DMS 273 (cell line): Measurements from ENCODE around the gene USP20.

ENCODE experiments used
- DNase-seq: peaks from one replicate; lab custom pipeline; 2025; ENCODE audit not compliant: unreplicated experiment; lab: John Stamatoyannopoulos, UW

The USP20 gene

GRCh38 chr9:129823542-129823934 is 11.7 kb upstream of the USP20 start:
- DNase-seq: no peak

GRCh38 chr9:129823935-129824601 is 11.2 kb upstream of the USP20 start, which contains the start of gene TOR1A:
TSS of gene TOR1A (minus strand) at chr9:129824136. CDS start at chr9:129824085, 51 bp downstream.
- DNase-seq: peak; percentile 97

GRCh38 chr9:129826344-129826743 is 8.9 kb upstream of the USP20 start:
- DNase-seq: peak; percentile 50

DNA sequence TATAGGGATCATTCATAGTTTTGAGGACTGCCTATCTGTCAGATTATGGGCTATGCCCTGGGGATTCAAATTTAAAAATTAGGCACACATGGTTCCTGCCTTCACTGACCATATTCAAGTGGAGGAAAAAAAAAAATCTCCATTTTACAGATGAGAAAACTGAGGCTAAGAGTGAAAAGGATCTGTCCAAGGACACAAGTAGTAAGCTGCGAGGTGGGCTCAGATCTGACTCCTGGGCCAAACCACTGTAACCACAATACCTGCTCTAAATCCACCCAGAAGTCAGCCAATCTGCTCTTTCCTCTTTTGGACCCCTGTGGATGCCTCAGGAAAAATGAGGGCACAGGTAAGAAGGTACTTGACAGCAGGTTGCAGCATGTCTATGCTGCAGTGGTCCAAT is 8.5 kb upstream of the USP20 start:
- no peak for DNase-seq

DNA sequence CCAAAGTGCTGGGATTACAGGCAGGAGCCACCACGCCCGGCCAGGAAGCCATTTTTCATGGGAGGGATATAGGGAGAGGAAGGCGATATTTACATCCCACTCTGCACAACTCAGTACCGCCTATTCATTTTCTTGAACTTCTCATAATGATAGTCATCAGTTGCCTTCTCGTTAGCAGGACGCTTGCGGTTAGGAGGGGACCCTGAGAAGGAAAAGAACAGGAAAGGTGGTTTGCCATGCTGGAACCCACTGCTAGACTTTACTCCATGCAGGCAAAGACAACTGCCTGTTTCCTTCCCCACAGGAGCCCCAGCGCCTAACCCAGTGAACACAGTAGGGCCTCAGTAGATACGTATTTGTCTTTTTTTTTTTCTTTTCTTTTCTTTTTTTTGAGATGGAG is 7.2 kb upstream of the USP20 start:
- no peak for DNase-seq

- DNase-seq: no peak
Observed at GRCh38 chr9:129828969-129829368, 6.3 kb upstream of the USP20 start.

- DNase-seq: no peak
Observed at GRCh38 chr9:129832982-129833381, 2.3 kb upstream of the USP20 start.

DNA sequence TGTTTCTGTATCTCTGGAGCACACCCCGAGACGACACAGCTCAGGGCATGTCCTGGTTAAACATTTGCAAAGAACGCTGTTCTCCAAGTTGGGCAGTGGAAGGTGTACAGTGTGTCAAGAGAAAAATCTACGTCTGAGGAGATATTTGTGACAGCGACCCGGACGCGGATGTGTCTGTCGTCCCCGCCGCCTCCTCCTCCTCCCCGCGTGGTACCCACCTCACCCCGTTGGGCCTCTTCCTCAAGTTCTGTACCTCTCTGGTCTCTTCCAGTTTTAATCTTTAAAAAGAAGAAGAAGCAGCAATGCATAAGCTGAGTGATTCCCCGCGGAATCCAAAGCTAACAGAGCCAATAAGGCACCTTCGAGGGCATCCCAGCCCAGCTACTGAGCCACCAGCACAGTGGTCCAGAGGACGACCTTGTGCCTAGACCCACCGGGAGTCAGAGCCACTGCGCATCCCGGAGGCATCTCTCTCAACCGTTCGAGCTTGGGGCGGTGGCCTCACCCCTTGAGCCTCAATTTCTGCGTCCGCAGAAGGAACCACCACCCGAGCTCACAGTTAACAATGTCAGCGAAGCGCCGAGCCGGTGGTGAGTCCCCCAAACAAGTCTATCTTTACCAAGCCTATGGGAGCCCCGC is 650 bp upstream of the USP20 start:
- DNase-seq: peak; percentile 55

DNA sequence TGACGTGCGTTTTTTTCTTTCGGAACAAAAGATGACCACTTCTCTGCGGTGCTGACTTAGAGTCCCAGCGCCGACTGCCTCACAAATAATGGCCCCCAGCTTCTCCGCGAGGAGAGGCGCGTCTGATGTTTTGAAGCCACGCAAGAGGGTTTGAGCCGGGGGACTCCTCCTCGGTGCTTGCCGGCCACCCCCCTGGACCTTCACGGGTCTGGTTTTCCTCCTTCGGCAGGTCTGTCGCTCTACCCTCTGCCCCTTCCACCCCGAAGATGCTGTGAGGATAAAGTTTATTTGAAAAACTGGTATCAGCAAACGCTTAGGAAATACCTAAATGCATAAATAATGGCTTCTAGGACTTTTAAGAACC is 584 bp downstream of the USP20 start:
- peak; percentile 50 for DNase-seq

- no peak for DNase-seq
Observed at GRCh38 chr9:129836311-129837007, 1.2 kb downstream of the USP20 start.

GRCh38 chr9:129838707-129839259 is 3.5 kb downstream of the USP20 start:
- DNase-seq: no peak

DNA sequence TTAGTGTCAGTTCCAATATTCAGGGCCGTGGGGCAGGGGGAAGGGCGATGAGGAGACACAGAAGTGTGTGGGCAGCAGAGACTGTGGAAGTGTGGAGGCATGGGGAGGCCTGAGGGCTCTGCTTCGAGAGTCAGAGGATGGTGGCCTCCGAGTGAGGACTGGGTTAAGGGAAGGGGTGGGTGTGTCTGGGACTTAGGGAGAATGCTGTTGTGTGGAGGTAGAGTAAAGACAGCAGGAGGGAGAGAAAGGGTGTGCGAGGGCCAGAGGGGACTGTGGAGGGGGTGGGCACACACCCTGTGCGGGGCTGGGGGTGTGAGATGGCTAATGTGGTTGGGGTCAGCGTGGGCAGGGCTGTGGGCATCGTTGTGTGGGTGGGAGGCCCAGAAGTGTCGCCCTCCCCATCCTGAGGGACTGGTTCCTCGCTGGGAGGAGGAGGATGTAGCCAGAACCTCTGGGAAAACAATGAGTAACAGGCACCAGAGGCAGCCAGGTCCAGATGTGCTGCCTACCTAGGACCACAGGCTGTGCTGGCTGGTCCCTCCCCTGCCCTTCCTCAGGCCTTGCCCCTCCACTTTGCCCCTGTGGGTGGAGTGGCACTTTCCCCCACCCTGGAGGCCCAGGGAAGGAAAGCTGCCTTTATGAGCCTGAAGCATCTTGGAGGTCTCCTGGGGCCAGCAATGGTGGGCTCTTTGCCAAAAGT is 4.2 kb downstream of the USP20 start:
- no peak for DNase-seq

GRCh38 chr9:129840034-129840433 is 4.8 kb downstream of the USP20 start:
- no peak for DNase-seq

GRCh38 chr9:129841071-129841470 is 5.8 kb downstream of the USP20 start:
- DNase-seq: no peak

DNA sequence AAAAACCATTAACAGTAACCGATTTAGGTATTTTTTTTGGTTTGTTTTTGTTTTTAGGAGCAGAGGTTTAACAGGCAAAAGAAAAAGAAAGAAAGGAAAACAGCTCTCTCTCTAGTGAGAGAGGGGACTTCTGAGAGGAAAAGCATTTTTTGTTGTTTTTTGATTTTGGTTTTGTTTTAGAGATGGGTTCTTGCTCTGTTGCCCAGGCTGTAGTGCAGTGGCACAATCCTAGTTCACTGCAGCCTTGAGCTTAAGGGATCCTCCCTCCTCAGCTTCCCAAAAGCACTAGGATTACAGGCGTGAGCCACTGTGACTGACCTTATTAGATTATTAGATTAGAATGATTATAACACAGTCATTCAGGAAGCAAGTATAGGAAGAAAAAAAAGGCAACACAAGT is 10.1 kb downstream of the USP20 start:
- DNase-seq: no peak

GRCh38 chr9:129848712-129849441 is 13.6 kb downstream of the USP20 start:
- no peak for DNase-seq

- no peak for DNase-seq
Observed at GRCh38 chr9:129849901-129850300, 14.6 kb downstream of the USP20 start.

DNA sequence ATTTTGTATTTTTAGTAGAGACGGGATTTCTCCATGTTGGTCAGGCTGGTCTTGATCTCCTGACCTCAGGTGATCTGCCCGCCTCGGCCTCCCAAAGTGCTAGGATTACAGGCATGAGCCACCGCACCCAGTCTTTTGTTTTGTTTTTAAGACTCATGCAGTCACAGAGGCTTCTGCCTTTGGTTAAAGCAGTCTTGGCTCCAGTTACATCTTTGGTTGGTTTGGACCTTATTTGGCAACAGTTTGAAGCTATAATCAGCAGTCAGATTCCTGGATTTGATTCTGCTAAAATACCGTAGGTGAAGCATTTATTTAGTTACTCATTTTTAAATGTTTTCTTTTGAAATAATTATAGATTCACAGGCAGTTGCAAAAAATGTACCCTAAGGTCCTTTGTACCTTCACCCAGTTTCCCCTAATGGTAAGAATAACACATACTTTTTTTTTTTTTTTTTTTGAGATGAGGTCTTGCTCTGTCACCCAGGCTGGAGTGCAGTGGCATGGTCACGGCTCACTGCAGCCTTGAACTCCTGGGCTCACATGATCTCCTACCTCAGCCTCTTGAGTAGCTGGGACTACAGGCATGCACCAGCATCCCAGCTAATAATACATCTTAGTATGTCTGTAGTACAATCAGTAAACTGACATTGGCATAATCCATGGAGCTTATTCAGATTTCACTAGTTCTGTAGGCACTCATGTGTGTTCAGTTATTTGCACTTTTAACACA is 15.7 kb downstream of the USP20 start:
- DNase-seq: no peak

DNA sequence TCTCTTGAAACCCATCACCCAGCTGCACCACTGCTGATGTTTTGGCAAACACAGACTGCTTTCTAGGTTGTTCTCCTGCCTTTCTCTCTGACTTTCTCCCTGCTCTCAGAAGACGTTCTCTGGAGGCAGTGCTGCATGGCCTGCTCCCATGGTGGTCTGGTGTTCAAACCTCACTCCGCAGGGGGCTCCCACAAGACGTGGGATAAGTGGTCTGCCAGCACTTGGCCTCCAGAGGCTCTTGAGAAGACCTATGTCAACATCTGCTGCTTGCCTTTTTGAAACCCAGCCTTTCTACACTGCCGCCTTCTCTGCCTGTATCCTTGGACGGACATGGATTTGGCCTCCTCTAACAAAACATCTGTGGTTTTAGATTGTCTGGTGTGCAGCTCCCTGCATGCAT is 16.6 kb downstream of the USP20 start:
- DNase-seq: no peak

- DNase-seq: no peak
Observed at GRCh38 chr9:129852579-129852978, 17.3 kb downstream of the USP20 start.
